ENCODE results near the gene DCHS2. TPM values are rescaled to one million over a fixed set of nuclear protein-coding genes. Genes with fewer than 3 reads are reported as not detected.

The DCHS2 gene
- total RNA-seq, 2 donors from 2014 or later, result 0.13 to 0.24 TPM

GRCh38 chr4:154389148-154389547, 102.5 kb downstream of the DCHS2 start:
- Mint-ChIP-seq H3K4me1 (peaks cover 3% of the 10 kb centered on the region), H3K4me3 (no peak overlapping the region), H3K27ac (no peak overlapping the region), H3K27me3 (ENCODE audit: insufficient read depth) (no peaks in the 10 kb centered on the region), H3K9me3 (no peaks in the 10 kb centered on the region), H3K36me3 (ENCODE audit: low read depth) (no peaks in the 10 kb centered on the region)
- no peak for DNase-seq
- no peaks in the 10 kb centered on the region for H3K9me3 ChIP-seq (ENCODE audit: control insufficient read depth, low read length)
- no peak overlapping the region for H3K27ac ChIP-seq (ENCODE audit: low read depth, low read length)
- no peaks in the 10 kb centered on the region for H3K36me3 ChIP-seq (ENCODE audit: control insufficient read depth, insufficient read depth, low read length)
- H3K4me3 ChIP-seq (ENCODE audit: low read length), result no peak overlapping the region
- no peak overlapping the region for H3K9ac ChIP-seq (ENCODE audit: extremely low read depth, low read length, poor library complexity, severe bottlenecking)
- H3K4me1 ChIP-seq (ENCODE audit: control insufficient read depth, insufficient read depth, low read length), result no peaks in the 10 kb centered on the region
- H3K27me3 ChIP-seq (ENCODE audit: control insufficient read depth, insufficient read depth, low read length, poor library complexity, severe bottlenecking), result no peaks in the 10 kb centered on the region
- no peak for TF ChIP-seq CTCF (conservative IDR thresholded peaks at IDR 0.05)

- no peak overlapping the region for H3K27ac Mint-ChIP-seq
- Histone ChIP-seq H3K27me3 (ENCODE audit: control insufficient read depth, insufficient read depth, low read length, poor library complexity, severe bottlenecking) (no peaks in the 10 kb centered on the region), H3K4me3 (ENCODE audit: low read length) (no peak overlapping the region), H3K4me1 (ENCODE audit: control insufficient read depth, insufficient read depth, low read length) (no peaks in the 10 kb centered on the region), H3K9me3 (ENCODE audit: control insufficient read depth, low read length) (no peaks in the 10 kb centered on the region), H3K36me3 (ENCODE audit: control insufficient read depth, insufficient read depth, low read length) (no peaks in the 10 kb centered on the region), H3K9ac (ENCODE audit: extremely low read depth, low read length, poor library complexity, severe bottlenecking) (no peak overlapping the region), H3K27ac (ENCODE audit: low read depth, low read length) (no peak overlapping the region)
- no peak for DNase-seq
- H3K36me3 Mint-ChIP-seq (ENCODE audit: low read depth), result no peaks in the 10 kb centered on the region
- no peaks in the 10 kb centered on the region for H3K9me3 Mint-ChIP-seq
- no peak for TF ChIP-seq CTCF (conservative IDR thresholded peaks at IDR 0.05)
- peaks cover 1% of the 10 kb centered on the region for H3K27me3 Mint-ChIP-seq (ENCODE audit: insufficient read depth)
- H3K4me1 Mint-ChIP-seq, result no peaks in the 10 kb centered on the region
- no peak overlapping the region for H3K4me3 Mint-ChIP-seq
- 88 to 93% methylated on average over 3 to 4 of the region's 4 CpGs for WGBS, 2 experiments (ENCODE audit: insufficient coverage in 1 of 2, insufficient read length in 1 of 2)
These were observed 107.6 kb downstream of the DCHS2 start for GRCh38 chr4:154384012-154384411.

GRCh38 chr4:154376486-154376885, 115.1 kb downstream of the DCHS2 start:
- no peak overlapping the region for H3K4me3 ChIP-seq (ENCODE audit: low read length)
- Mint-ChIP-seq H3K27me3 (ENCODE audit: insufficient read depth) (peaks cover 3% of the 10 kb centered on the region), H3K4me1 (no peaks in the 10 kb centered on the region), H3K36me3 (ENCODE audit: low read depth) (no peaks in the 10 kb centered on the region), H3K9me3 (no peaks in the 10 kb centered on the region), H3K27ac (no peak overlapping the region), H3K4me3 (no peak overlapping the region)
- DNase-seq, result no peak
- H3K27ac ChIP-seq (ENCODE audit: low read depth, low read length), result no peak overlapping the region
- H3K9me3 ChIP-seq (ENCODE audit: control insufficient read depth, low read length), result no peaks in the 10 kb centered on the region
- no peak for TF ChIP-seq CTCF (conservative IDR thresholded peaks at IDR 0.05)
- no peak overlapping the region for H3K9ac ChIP-seq (ENCODE audit: extremely low read depth, low read length, poor library complexity, severe bottlenecking)
- no peaks in the 10 kb centered on the region for H3K4me1 ChIP-seq (ENCODE audit: control insufficient read depth, insufficient read depth, low read length)
- H3K36me3 ChIP-seq (ENCODE audit: control insufficient read depth, insufficient read depth, low read length), result no peaks in the 10 kb centered on the region
- WGBS, 2 experiments (ENCODE audit: insufficient coverage in 1 of 2, insufficient read length in 1 of 2), result 96% methylated on average over 1 of the region's 1 CpG; no CpG with 5 or more reads in 1 of the 2 experiments
- no peaks in the 10 kb centered on the region for H3K27me3 ChIP-seq (ENCODE audit: control insufficient read depth, insufficient read depth, low read length, poor library complexity, severe bottlenecking)
